ENCODE data around the gene HEXA. TPM values are rescaled to one million over a fixed set of nuclear protein-coding genes. Genes with fewer than 3 reads are reported as not detected.
"Not testable (repeated sequence)": the region's sequence is repeated elsewhere in the genome, so short reads cannot be mapped to it uniquely, and the experiment has no call there.

Gene HEXA
- 102 TPM for total RNA-seq

- intact Hi-C loops (cut with DNase I): no loop called here
- DNase-seq (ENCODE audit: low spot score) (peak; percentile 99), ATAC-seq (peak; percentile 99)
These were observed at the start of gene HEXA for GRCh38 chr15:72375846-72376581. HEXA (minus strand) TSS chr15:72376014; CDS start chr15:72375972, 42 bp downstream.

- intact Hi-C loops (cut with DNase I): no loop called here
- no peak for ATAC-seq
- DNase-seq (ENCODE audit: low spot score): no peak
These were observed 47.4 kb upstream of the HEXA start for GRCh38 chr15:72423256-72423655.

GRCh38 chr15:72421484-72421883, 45.7 kb upstream of the HEXA start:
- DNase-seq (ENCODE audit: low spot score): no peak
- intact Hi-C loops (cut with DNase I): no loop called here
- ATAC-seq: no peak

GRCh38 chr15:72420576-72420975, 44.8 kb upstream of the HEXA start:
- intact Hi-C loops (cut with DNase I): no loop called here
- ATAC-seq (no peak), DNase-seq (ENCODE audit: low spot score) (no peak)

- intact Hi-C loops (cut with DNase I); DNase-seq (ENCODE audit: low spot score); ATAC-seq: not testable (repeated sequence)
These were observed 44.0 kb upstream of the HEXA start for GRCh38 chr15:72419768-72420167.

GRCh38 chr15:72415304-72415703, 39.5 kb upstream of the HEXA start:
- intact Hi-C loops (cut with DNase I): no loop called here
- ATAC-seq (no peak), DNase-seq (ENCODE audit: low spot score) (no peak)

- DNase-seq (ENCODE audit: low spot score); intact Hi-C loops (cut with DNase I); ATAC-seq: not testable (repeated sequence)
These were observed 37.5 kb upstream of the HEXA start for GRCh38 chr15:72413337-72413736.

GRCh38 chr15:72411544-72411943, 35.7 kb upstream of the HEXA start:
- ATAC-seq (no peak), DNase-seq (ENCODE audit: low spot score) (no peak)
- intact Hi-C loops (cut with DNase I): no loop called here

GRCh38 chr15:72411111-72411510, 35.3 kb upstream of the HEXA start:
- intact Hi-C loops (cut with DNase I): no loop called here
- DNase-seq (ENCODE audit: low spot score) (no peak), ATAC-seq (no peak)

GRCh38 chr15:72406936-72407335, 31.1 kb upstream of the HEXA start:
- ATAC-seq: no peak
- no peak for DNase-seq (ENCODE audit: low spot score)
- intact Hi-C loops (cut with DNase I): no loop called here

- DNase-seq (ENCODE audit: low spot score) (no peak), ATAC-seq (no peak)
- intact Hi-C loops (cut with DNase I): no loop called here
These were observed 29.0 kb upstream of the HEXA start for GRCh38 chr15:72404841-72405240.

GRCh38 chr15:72404356-72404755, 28.5 kb upstream of the HEXA start:
- ATAC-seq: no peak
- no peak for DNase-seq (ENCODE audit: low spot score)
- intact Hi-C loops (cut with DNase I): no loop called here

GRCh38 chr15:72402726-72403125, 26.9 kb upstream of the HEXA start:
- intact Hi-C loops (cut with DNase I): no loop called here
- ATAC-seq (no peak), DNase-seq (ENCODE audit: low spot score) (no peak)

- ATAC-seq (no peak), DNase-seq (ENCODE audit: low spot score) (no peak)
- intact Hi-C loops (cut with DNase I): no loop called here
These were observed 22.8 kb upstream of the HEXA start for GRCh38 chr15:72398648-72399047.

GRCh38 chr15:72397796-72398588, 22.2 kb upstream of the HEXA start, which contains the start of gene TMEM202:
TMEM202 (plus strand) TSS chr15:72398305; CDS start chr15:72398327, 22 bp downstream.
- no peak for DNase-seq (ENCODE audit: low spot score)
- no peak for ATAC-seq
- intact Hi-C loops (cut with DNase I): no loop called here

GRCh38 chr15:72396331-72396730, 20.5 kb upstream of the HEXA start:
- intact Hi-C loops (cut with DNase I); ATAC-seq; DNase-seq (ENCODE audit: low spot score): not testable (repeated sequence)

GRCh38 chr15:72389231-72389630, 13.4 kb upstream of the HEXA start:
- DNase-seq (ENCODE audit: low spot score) (no peak), ATAC-seq (no peak)
- intact Hi-C loops (cut with DNase I): no loop called here

- DNase-seq (ENCODE audit: low spot score): no peak
- intact Hi-C loops (cut with DNase I): no loop called here
- no peak for ATAC-seq
These were observed 11.9 kb upstream of the HEXA start for GRCh38 chr15:72387741-72388140.

GRCh38 chr15:72382146-72382545, 6.3 kb upstream of the HEXA start:
- ATAC-seq (no peak), DNase-seq (ENCODE audit: low spot score) (no peak)

GRCh38 chr15:72380743-72381142, 4.9 kb upstream of the HEXA start:
- no peak for ATAC-seq
- intact Hi-C loops (cut with DNase I): no loop called here
- DNase-seq (ENCODE audit: low spot score): no peak

More at GRCh38 chr15:72382146-72382545, 6.3 kb upstream of the HEXA start:
- intact Hi-C loops (cut with DNase I): no loop called here
